ENCODE measurements around the gene RAMP1.

Gene RAMP1

DNA sequence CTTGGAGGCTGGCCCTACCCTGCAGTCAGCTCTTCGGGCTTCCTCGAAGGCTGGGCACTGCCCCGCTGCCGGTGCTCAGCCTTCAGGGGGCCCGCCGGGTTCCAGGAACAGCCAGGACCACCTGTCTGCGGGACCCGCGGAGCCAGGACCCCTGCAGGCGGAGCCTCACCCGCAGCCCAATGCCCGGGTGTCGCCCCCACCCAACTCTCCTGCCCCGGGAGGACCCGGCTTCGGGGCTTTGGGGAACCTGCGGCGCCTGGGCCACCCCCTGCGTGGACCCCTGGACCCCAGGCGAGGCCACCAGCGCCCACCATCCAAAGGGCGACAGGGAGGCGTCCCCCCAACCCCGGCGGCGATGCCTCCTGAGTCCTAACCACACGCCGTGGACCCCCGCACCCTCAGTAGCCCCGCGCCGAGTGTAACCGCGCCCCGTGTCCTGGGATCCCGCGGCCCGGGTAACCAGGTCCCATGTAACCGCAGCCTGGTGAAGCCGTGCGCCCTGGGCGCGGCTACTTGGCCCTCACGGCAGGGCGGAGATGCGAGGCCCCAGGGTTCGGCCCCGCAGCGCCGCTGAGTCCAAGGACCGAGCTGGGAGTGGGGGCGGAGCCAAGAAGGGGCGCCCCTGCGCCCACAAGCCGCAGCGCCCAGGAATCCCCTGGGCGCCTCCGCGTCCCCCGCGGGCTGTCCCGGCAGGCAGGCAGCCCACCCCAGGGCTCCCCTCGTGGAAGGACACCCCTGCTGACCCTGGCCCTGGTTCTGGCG lies 96.4 kb downstream of the RAMP1 start:
- no peak for DNase-seq

DNA sequence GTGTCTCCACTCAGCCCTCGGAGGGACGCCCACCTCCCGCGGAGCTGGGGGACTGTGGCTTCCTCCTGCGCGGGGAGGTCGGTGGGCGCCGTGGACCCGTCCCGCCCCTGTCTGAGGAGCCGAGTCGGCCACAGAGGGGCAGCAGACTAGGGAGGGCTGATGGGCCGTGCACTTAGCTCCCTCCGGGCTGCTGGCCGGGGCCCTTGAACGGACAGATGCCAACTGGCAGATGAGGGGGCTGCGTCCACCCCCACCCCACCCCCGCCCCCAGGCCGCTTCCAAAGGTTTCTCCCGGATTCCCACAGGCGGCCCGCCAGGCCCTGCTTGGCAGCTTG lies 96.9 kb downstream of the RAMP1 start:
- DNase-seq, result no peak

- no peak for DNase-seq
Measured at GRCh38 chr2:237961637-237962036, 102.2 kb downstream of the RAMP1 start.
